H1 (cell line): Measurements from ENCODE around the gene GLS. TPM values are rescaled to one million over a fixed set of nuclear protein-coding genes. Genes with fewer than 3 reads are reported as not detected.

ENCODE experiments used
- CREB1 ChIP-seq: IDR thresholded peaks from 2 replicates; pipeline ENCODE4 v1.6.1; 2012; ENCODE audit warnings: inconsistent platforms
- CTBP2 ChIP-seq: IDR thresholded peaks from 2 replicates; pipeline ENCODE4 v1.7.0; 2011; ENCODE audit warnings: borderline replicate concordance, mild to moderate bottlenecking, moderate library complexity, mixed read lengths, low read length; ENCODE audit not compliant: insufficient read depth, insufficient read length
- EGR1 ChIP-seq: IDR thresholded peaks from 2 replicates; pipeline ENCODE4 v1.6.1; 2011; ENCODE audit warnings: low read depth, low read length, borderline replicate concordance
- GABPA ChIP-seq: IDR thresholded peaks from 2 replicates; pipeline ENCODE4 v1.6.1; 2011; ENCODE audit warnings: mild to moderate bottlenecking, low read length, moderate library complexity, borderline replicate concordance; ENCODE audit not compliant: insufficient read depth
- KDM4A ChIP-seq: IDR thresholded peaks from one replicate; pipeline ENCODE4 v1.7.1; 2012; ENCODE audit warnings: low read depth, mild to moderate bottlenecking, moderate library complexity, low read length, inconsistent platforms; ENCODE audit not compliant: severe bottlenecking
- POLR2A ChIP-seq, 2 experiments: IDR thresholded peaks; 1 replicate in 1 of 2; 2 replicates in 1 of 2; pipeline ENCODE4 v1.6.1; 2011; ENCODE audit warnings: low read depth in 2 of 2, low read length in 2 of 2, mild to moderate bottlenecking in 2 of 2; ENCODE audit errors: control extremely low read depth in 1 of 2
- RBBP5 ChIP-seq: IDR thresholded peaks from 2 replicates; pipeline ENCODE4 v1.7.1; 2012; ENCODE audit warnings: low read depth, mild to moderate bottlenecking, inconsistent platforms, low read length, moderate library complexity, borderline replicate concordance
- SRF ChIP-seq: IDR thresholded peaks from 2 replicates; pipeline ENCODE4 v1.6.1; 2011; ENCODE audit warnings: mild to moderate bottlenecking, low read depth, low read length, moderate library complexity
- TAF1 ChIP-seq: IDR thresholded peaks from 2 replicates; pipeline ENCODE4 v1.6.1; 2011; ENCODE audit warnings: mild to moderate bottlenecking, low read depth, low read length
- TAF7 ChIP-seq: optimal IDR thresholded peaks from 2 replicates; pipeline ENCODE3; 2011; ENCODE audit warnings: low read depth, mild to moderate bottlenecking, inconsistent platforms, low read length, moderate library complexity, borderline replicate concordance
- TBP ChIP-seq: IDR thresholded peaks from 2 replicates; pipeline ENCODE4 v1.6.1; 2011; ENCODE audit warnings: low read depth, low read length, improper control_type of control experiment
- polyA plus RNA-seq, 7 experiments: library from polyadenylated mRNA; depleted of rRNA in 3 of 7; stranded (reverse) in 5 of 7; unstranded in 2 of 7; fragments of >200 nt in 5 of 7; fragments of 200-250 nt in 2 of 7; gene quantifications; 1 replicate in 5 of 7; 2 replicates in 1 of 7; 4 replicates in 1 of 7; pipeline versions ENCODE4 v1.2.1 to v1.2.3, GENCODE V29; 2011 to 2013; ENCODE audit warnings: missing spikeins in 2 of 7, mixed read lengths in 2 of 7
- total RNA-seq: library from RNA; stranded (reverse); fragmentation: NEBNext Ultra II Directional; extraction: Animal tissue kit (Norgen Biotek cat#: 25700); gene quantifications from 2 replicates; pipeline ENCODE4 v1.2.1, GENCODE V29; 2021
- TF ChIP-seq, protein P1 (sequence below): IDR thresholded peaks from 2 replicates; pipeline ENCODE4 v1.6.1; 2012; ENCODE audit warnings: inconsistent platforms

Gene GLS
- total and polyA plus RNA-seq, 2 of the 8 experiments (the other 6 are each of a cell fraction or from before 2014, with no cell fraction given), result 15.7 to 89.8 TPM

- TF ChIP-seq, protein P1, sequence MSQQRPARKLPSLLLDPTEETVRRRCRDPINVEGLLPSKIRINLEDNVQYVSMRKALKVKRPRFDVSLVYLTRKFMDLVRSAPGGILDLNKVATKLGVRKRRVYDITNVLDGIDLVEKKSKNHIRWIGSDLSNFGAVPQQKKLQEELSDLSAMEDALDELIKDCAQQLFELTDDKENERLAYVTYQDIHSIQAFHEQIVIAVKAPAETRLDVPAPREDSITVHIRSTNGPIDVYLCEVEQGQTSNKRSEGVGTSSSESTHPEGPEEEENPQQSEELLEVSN, result peak; percentile 94
- TF ChIP-seq TBP (peak; percentile 91), KDM4A (peak; percentile 95), SRF (no peak), TAF7 (peak; percentile 88), TAF1 (peak; percentile 95), RBBP5 (peak; percentile 99), POLR2A (IDR thresholded peaks at IDR 0.05; ENCODE audit: control extremely low read depth in 1 of 2, low read depth in 2 of 2, low read length in 2 of 2) (peak; percentile 86 to 98), EGR1 (peak; percentile 100), CTBP2 (peak; percentile 47), GABPA (0 out of 2 replicates have a peak, but pooled peaks have one; percentile 73), CREB1 (peak; percentile 73)
- TF ChIP-seq, all 59 proteins: peak for 32
Measured at GRCh38 chr2:191013932-191014652, 133.5 kb downstream of the GLS start, which contains the start of gene STAT1 (continued).
